HepG2 (cell line): ENCODE measurements around the gene HSPA1B. TPM values are rescaled to one million over a fixed set of nuclear protein-coding genes. Genes with fewer than 3 reads are reported as not detected.

Experiments
- GZF1 ChIP-seq: sonication (generic); formaldehyde crosslinking; IDR thresholded peaks from 2 replicates; pipeline ENCODE4 v1.5.1; 2020; ENCODE audit warnings: mild to moderate bottlenecking, missing genetic modification reagents
- KDM2A ChIP-seq: sonication (generic); formaldehyde crosslinking; IDR thresholded peaks from 2 replicates; pipeline ENCODE4 v1.4.0; 2020; ENCODE audit warnings: low read depth, missing genetic modification reagents, borderline replicate concordance
- KLF12 ChIP-seq: sonication (generic); formaldehyde crosslinking; IDR thresholded peaks from 2 replicates; pipeline ENCODE4 v1.4.0; 2020; ENCODE audit warnings: missing genetic modification reagents, borderline replicate concordance
- MYNN ChIP-seq: sonication (generic); formaldehyde crosslinking; IDR thresholded peaks from 2 replicates; pipeline ENCODE4 v1.4.0; 2020; ENCODE audit warnings: mild to moderate bottlenecking, low read depth, missing genetic modification reagents
- NRL ChIP-seq: sonication (generic); formaldehyde crosslinking; IDR thresholded peaks from 2 replicates; pipeline ENCODE4 v1.5.0; 2020; ENCODE audit warnings: missing genetic modification reagents, mild to moderate bottlenecking, moderate library complexity, borderline replicate concordance
- PITX1 ChIP-seq: sonication (generic); formaldehyde crosslinking; IDR thresholded peaks from 2 replicates; pipeline ENCODE4 v1.5.1; 2020; ENCODE audit warnings: mild to moderate bottlenecking, missing genetic modification reagents
- RXRA ChIP-seq: sonication (generic); formaldehyde crosslinking; IDR thresholded peaks from 2 replicates; pipeline ENCODE4 v1.5.1; 2020; ENCODE audit warnings: missing genetic modification reagents
- SKI ChIP-seq: fragments of 450-650 bp; IDR thresholded peaks from one replicate; pipeline ENCODE4 v1.6.1; 2018; ENCODE audit warnings: mild to moderate bottlenecking; ENCODE audit not compliant: partially characterized antibody
- TBX2 ChIP-seq: sonication (generic); formaldehyde crosslinking; IDR thresholded peaks from 2 replicates; pipeline ENCODE4 v1.5.0; 2020; ENCODE audit warnings: missing genetic modification reagents, mild to moderate bottlenecking, borderline replicate concordance
- ZFP91 ChIP-seq: sonication (generic); formaldehyde crosslinking; IDR thresholded peaks from 2 replicates; pipeline ENCODE4 v1.9.0; 2022; ENCODE audit warnings: missing genetic modification reagents, mild to moderate bottlenecking, borderline replicate concordance
- ZNF441 ChIP-seq: sonication (generic); formaldehyde crosslinking; IDR thresholded peaks from 2 replicates; pipeline ENCODE4 v1.7.0; 2021; ENCODE audit warnings: missing genetic modification reagents, borderline replicate concordance
- ZNF597 ChIP-seq: sonication (generic); formaldehyde crosslinking; IDR thresholded peaks from 2 replicates; pipeline ENCODE4 v1.5.0; 2020; ENCODE audit warnings: missing genetic modification reagents
- ZNF790 ChIP-seq: sonication (generic); formaldehyde crosslinking; IDR thresholded peaks from 2 replicates; pipeline ENCODE4 v1.8.0; 2022; ENCODE audit warnings: missing genetic modification reagents, mild to moderate bottlenecking, borderline replicate concordance
- ZSCAN21 ChIP-seq: sonication (generic); formaldehyde crosslinking; IDR thresholded peaks from 2 replicates; pipeline ENCODE4 v1.8.0; 2022; ENCODE audit warnings: mild to moderate bottlenecking, missing genetic modification reagents, moderate library complexity, borderline replicate concordance
- ZSCAN25 ChIP-seq: sonication (generic); formaldehyde crosslinking; IDR thresholded peaks from 2 replicates; pipeline ENCODE4 v1.8.0; 2022; ENCODE audit warnings: mild to moderate bottlenecking, missing genetic modification reagents
- ZSCAN31 ChIP-seq: sonication (generic); formaldehyde crosslinking; IDR thresholded peaks from 2 replicates; pipeline ENCODE4 v1.5.0; 2020; ENCODE audit warnings: low read depth, mild to moderate bottlenecking, missing genetic modification reagents
- ZXDC ChIP-seq: sonication (generic); formaldehyde crosslinking; IDR thresholded peaks from 2 replicates; pipeline ENCODE4 v1.5.0; 2020; ENCODE audit warnings: mild to moderate bottlenecking, missing genetic modification reagents
- polyA plus RNA-seq, 8 experiments: library from polyadenylated mRNA; depleted of rRNA in 3 of 8; stranded (reverse) in 7 of 8; unstranded in 1 of 8; fragments of >200 nt; fragmentation: Illumina TruSeq in 4 of 8; extraction: Trizol in 4 of 8; gene quantifications; 2 replicates each; pipeline versions ENCODE4 v1.2.1 to v1.2.3, GENCODE V29; 2011 to 2016; ENCODE audit warnings: low read depth in 4 of 8, missing spikeins in 1 of 8, mixed read lengths in 1 of 8; ENCODE audit not compliant: insufficient read depth in 1 of 8
- total RNA-seq, 5 experiments: library from RNA; depleted of rRNA; stranded (reverse); fragments of >200 nt; fragmentation: Illumina TruSeq; extraction: Trizol; gene quantifications; 2 replicates each; pipeline ENCODE4 v1.2.3, GENCODE V29; 2016; ENCODE audit warnings: low read depth in 1 of 5
- TF ChIP-seq, protein P1 (sequence below): IDR thresholded peaks from 2 replicates; pipeline ENCODE4 v1.6.1; 2016; ENCODE audit warnings: missing genetic modification reagents, missing compliant biosample characterization
- TF ChIP-seq, protein P2 (sequence below): sonication (generic); formaldehyde crosslinking; IDR thresholded peaks from 2 replicates; pipeline ENCODE4 v1.4.0; 2020; ENCODE audit warnings: missing genetic modification reagents
- TF ChIP-seq, protein P3 (sequence below): sonication (generic); formaldehyde crosslinking; IDR thresholded peaks from 2 replicates; pipeline ENCODE4 v1.4.0; 2020; ENCODE audit warnings: mild to moderate bottlenecking, missing genetic modification reagents

The HSPA1B gene
- total and polyA plus RNA-seq, 2 of the 13 experiments (the other 11 are each of a cell fraction or from before 2014, with no cell fraction given) = 26.0 to 186 TPM

DNA sequence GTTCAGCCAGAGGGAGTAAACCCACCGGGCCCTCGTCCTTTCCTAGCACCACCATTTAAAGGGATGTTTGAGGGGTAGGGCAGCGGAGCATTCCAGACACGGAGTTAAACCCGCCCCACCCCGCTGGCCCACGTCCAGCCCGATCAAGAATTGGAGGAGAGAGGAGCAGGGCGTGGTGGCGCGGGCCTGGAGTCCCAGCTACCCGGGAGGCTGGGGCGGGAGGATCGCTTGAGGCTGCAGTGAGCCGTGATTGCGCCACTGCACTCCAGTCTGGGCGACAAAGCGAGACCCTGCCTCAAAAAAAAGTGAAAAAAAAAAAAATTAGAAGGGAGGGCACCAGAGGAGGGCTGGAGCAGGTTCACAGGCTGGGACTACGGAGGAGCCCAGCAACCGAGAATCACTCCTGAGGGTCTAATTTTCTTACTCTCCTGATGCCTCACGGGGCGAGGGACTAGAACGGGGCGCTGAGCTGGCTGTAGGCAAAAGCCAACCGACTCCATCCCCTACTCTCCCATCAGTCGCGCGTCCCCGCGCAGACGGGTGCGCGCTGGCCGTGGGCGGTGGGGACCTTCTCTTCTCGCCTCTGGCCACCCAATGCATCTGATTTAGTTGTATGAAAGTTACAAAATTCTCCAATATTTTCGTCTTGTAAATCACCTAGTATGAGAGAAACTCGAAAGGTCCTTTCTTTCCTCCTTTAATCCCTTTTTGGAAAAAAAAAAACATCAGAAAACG lies 6.1 kb upstream of the HSPA1B start (continued):
- TF ChIP-seq ZXDC = no peak
- TF ChIP-seq ZNF790 = no peak
- peak; percentile 74; the same call in 1 of the 2 replicates for TF ChIP-seq NRL (CRISPR knock-in tag)
- 0 out of 2 replicates have a peak, but pooled peaks have one; percentile 58 for TF ChIP-seq MYNN (CRISPR knock-in tag)
- peak; percentile 32; the same call in 1 of the 2 replicates for TF ChIP-seq ZNF441 (CRISPR knock-in tag)
- 0 out of 2 replicates have a peak, but pooled peaks have one; percentile 44 for TF ChIP-seq GZF1
- peak; percentile 22; the same call in 1 of the 2 replicates for TF ChIP-seq ZSCAN21 (CRISPR knock-in tag)
- peak; percentile 52; the same call in 1 of the 2 replicates for TF ChIP-seq KDM2A (CRISPR knock-in tag)
- TF ChIP-seq TBX2 = peak; percentile 40; the same call in 1 of the 2 replicates
- peak; percentile 51; the same call in 1 of the 2 replicates for TF ChIP-seq KLF12
- TF ChIP-seq, protein P1, sequence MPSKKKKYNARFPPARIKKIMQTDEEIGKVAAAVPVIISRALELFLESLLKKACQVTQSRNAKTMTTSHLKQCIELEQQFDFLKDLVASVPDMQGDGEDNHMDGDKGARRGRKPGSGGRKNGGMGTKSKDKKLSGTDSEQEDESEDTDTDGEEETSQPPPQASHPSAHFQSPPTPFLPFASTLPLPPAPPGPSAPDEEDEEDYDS (CRISPR knock-in tag) = no peak
- TF ChIP-seq, protein P2, sequence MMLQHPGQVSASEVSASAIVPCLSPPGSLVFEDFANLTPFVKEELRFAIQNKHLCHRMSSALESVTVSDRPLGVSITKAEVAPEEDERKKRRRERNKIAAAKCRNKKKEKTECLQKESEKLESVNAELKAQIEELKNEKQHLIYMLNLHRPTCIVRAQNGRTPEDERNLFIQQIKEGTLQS (CRISPR knock-in tag) = no peak
- peak; percentile 38; the same call in 1 of the 2 replicates for TF ChIP-seq RXRA (CRISPR knock-in tag)
- TF ChIP-seq ZNF597 (CRISPR knock-in tag) = no peak
- peak; percentile 9 for TF ChIP-seq SKI
- peak; percentile 36; the same call in 1 of the 2 replicates for TF ChIP-seq PITX1 (CRISPR knock-in tag)
- peak; percentile 32; the same call in 1 of the 2 replicates for TF ChIP-seq ZFP91 (CRISPR knock-in tag)
- 0 out of 2 replicates have a peak, but pooled peaks have one; percentile 14 for TF ChIP-seq ZSCAN31 (CRISPR knock-in tag)
- TF ChIP-seq, protein P3, sequence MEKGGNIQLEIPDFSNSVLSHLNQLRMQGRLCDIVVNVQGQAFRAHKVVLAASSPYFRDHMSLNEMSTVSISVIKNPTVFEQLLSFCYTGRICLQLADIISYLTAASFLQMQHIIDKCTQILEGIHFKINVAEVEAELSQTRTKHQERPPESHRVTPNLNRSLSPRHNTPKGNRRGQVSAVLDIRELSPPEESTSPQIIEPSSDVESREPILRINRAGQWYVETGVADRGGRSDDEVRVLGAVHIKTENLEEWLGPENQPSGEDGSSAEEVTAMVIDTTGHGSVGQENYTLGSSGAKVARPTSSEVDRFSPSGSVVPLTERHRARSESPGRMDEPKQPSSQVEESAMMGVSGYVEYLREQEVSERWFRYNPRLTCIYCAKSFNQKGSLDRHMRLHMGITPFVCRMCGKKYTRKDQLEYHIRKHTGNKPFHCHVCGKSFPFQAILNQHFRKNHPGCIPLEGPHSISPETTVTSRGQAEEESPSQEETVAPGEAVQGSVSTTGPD (CRISPR knock-in tag) = 0 out of 2 replicates have a peak, but pooled peaks have one; percentile 10
- no peak for TF ChIP-seq ZSCAN25 (CRISPR knock-in tag)
